ENCODE results near the gene MTHFSD. TPM values are rescaled to one million over a fixed set of nuclear protein-coding genes. Genes with fewer than 3 reads are reported as not detected.
"Not testable (repeated sequence)": the region's sequence is repeated elsewhere in the genome, so short reads cannot be mapped to it uniquely, and the experiment has no call there.

Gene MTHFSD
- 9.6 and 10.0 TPM in 2 replicates for total RNA-seq (2014; rRNA removed; shearing (Covaris generic))

GRCh38 chr16:86554917-86555703 lies at the start of gene MTHFSD:
TSS of gene MTHFSD (minus strand) at chr16:86555235. CDS start at chr16:86555184, 51 bp downstream.
- peak; percentile 92 for DNase-seq (ENCODE audit: low spot score)

- no peak for DNase-seq (ENCODE audit: low spot score)
These were observed 49.6 kb upstream of the MTHFSD start for GRCh38 chr16:86604436-86605193.

- no peak for DNase-seq (ENCODE audit: low spot score)
These were observed 47.5 kb upstream of the MTHFSD start for GRCh38 chr16:86602521-86602920.

- no peak for DNase-seq (ENCODE audit: low spot score)
These were observed 46.3 kb upstream of the MTHFSD start for GRCh38 chr16:86601356-86601755.

GRCh38 chr16:86598607-86599565 lies 43.9 kb upstream of the MTHFSD start:
- no peak for DNase-seq (ENCODE audit: low spot score)

GRCh38 chr16:86597880-86598606 lies 43.0 kb upstream of the MTHFSD start:
- no peak for DNase-seq (ENCODE audit: low spot score)

GRCh38 chr16:86597126-86597879 lies 42.3 kb upstream of the MTHFSD start:
- DNase-seq (ENCODE audit: low spot score), result no peak

- peak; percentile 46 for DNase-seq (ENCODE audit: low spot score)
These were observed 41.1 kb upstream of the MTHFSD start for GRCh38 chr16:86595983-86596605.

- no peak for DNase-seq (ENCODE audit: low spot score)
These were observed 39.7 kb upstream of the MTHFSD start for GRCh38 chr16:86594721-86595120.

- no peak for DNase-seq (ENCODE audit: low spot score)
These were observed 39.0 kb upstream of the MTHFSD start for GRCh38 chr16:86593913-86594620.

GRCh38 chr16:86591270-86591669 lies 36.2 kb upstream of the MTHFSD start:
- no peak for DNase-seq (ENCODE audit: low spot score)

- DNase-seq (ENCODE audit: low spot score), result peak; percentile 90
These were observed 35.6 kb upstream of the MTHFSD start for GRCh38 chr16:86590501-86591144.

GRCh38 chr16:86587955-86588354 lies 32.9 kb upstream of the MTHFSD start:
- DNase-seq (ENCODE audit: low spot score), result not testable (repeated sequence)

GRCh38 chr16:86587487-86587886 lies 32.5 kb upstream of the MTHFSD start:
- DNase-seq (ENCODE audit: low spot score), result no peak

GRCh38 chr16:86585821-86586611 lies 31.0 kb upstream of the MTHFSD start:
- DNase-seq (ENCODE audit: low spot score), result peak; percentile 57

- DNase-seq (ENCODE audit: low spot score), result peak; percentile 58
These were observed 30.0 kb upstream of the MTHFSD start for GRCh38 chr16:86584726-86585721.
